GM18519 (cell line): ENCODE measurements around the gene HSFX3.
"Not testable (repeated sequence)": the region's sequence is repeated elsewhere in the genome, so short reads cannot be mapped to it uniquely, and the experiment has no call there.

Experiments used
- ATAC-seq: cut with Tn5 transposase; IDR thresholded peaks from one replicate; pipeline ENCODE4 v1.9.1; 2021; ENCODE audit warnings: mild to moderate bottlenecking, moderate library complexity; ENCODE audit not compliant: unreplicated experiment, low FRiP score

Gene HSFX3

DNA sequence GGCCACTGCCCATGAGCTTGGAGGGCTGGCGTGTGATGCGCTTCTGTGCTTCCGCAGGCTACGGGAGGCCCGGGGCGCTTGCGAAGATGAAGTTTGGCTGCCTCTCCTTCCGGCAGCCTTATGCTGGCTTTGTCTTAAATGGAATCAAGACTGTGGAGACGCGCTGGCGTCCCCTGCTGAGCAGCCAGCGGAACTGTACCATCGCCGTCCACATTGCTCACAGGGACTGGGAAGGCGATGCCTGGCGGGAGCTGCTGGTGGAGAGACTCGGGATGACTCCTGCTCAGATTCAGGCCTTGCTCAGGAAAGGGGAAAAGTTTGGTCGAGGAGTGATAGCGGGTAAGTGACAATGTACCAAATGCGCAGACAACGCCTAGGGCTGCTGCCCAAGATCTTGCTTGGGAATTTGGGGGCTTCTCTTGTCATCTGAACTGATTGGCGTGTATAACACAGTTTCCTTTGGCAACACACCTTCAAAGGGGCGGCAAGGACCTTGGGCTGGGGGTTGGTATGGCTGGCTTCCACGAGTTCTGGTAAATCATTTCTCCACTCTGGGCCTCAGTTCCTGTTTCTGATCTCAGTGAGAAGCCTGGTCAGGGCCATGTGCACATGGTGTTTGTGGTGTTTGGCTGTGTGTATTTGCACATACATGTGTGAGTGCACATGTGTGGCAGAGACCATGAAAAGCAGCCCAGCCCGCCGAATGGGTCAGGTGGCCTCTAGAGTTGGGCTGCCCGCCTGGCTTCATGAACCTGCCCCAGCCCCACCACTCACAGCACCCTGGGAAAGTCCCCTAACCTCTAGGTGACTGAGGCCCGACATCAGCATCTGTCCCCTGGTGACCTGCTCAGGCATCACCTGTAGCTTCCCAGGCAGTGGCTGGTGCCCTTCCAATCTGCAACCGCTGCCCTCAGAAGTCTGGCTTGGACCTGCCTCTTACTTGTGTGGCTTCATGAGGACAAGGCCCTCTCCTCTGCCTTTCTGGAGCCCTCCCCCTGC lies 3.9 kb downstream of the HSFX3 start:
- ATAC-seq, result not testable (repeated sequence)

DNA sequence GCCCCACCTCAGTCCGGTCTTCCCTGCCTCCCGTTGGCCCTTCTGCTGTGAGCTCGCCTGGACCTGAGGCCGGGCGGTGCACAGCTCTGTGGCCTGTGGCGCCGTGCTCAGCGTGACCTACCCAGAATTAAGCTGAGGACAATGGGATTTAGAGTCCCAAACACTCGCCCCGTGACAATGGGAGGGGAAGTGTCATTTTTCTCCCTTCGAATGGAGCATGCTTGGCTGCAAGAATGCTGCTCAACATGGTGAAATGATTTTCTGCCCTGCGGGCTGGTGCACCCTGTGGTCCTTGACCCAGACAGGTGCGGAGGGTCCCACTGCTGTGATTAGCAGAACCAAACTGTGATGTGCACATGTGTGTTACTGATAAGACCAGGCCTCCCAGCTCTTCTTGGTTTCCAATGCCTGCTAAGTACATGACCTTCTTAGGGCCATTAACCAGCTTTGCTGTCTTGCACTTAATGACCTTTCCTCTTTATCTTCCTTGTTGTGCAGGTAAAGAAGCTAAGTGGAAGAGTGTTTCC lies 8.1 kb downstream of the HSFX3 start:
- no peak for ATAC-seq

DNA sequence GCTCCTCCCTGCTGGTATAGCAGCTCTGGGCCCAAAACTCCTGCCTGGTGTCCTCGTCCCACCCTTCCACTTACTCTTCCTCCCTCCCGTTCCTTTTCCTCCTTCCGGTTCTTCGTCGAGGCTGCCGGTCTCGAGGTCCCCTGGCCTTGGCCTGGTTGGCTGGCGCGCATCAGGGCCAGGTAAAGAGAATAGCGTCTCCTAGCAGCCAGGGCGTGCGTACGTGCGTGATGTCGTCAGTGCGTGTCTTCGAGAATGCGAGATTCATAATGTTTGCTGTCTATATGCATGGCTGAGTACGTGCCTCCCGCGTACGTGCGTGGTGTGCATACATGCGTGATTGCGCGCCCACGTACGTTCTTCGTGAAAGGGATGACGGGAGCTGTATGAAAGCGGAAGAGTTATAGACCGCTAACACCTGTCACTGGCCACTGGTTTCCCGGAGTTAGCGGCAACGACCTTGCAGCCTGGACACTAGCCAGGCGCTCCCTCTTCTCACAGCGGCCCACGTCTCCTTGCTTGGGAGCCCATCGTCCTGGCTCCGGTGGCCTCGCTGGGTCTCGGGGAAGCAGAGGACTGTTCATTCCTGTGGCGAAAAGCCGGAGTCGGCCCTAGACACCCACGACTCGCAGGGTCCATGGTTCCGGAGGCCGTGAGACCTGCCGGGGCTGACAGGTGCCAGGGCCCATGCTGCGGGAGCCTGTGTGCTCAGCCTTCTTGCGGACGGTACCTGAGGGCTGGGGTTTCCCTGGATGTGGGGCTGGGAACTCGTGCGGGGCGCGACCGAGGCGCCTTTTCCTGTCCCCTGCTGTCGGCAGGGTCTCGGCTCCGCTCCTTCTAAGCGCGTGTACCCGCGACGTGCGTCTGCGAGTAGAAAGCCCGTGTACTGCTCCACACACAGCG lies 8.9 kb downstream of the HSFX3 start, which contains the start of gene EOLA1:
Gene EOLA1 (plus strand): TSS at position 392 of the 900 bp plus-strand sequence. CDS start 4,619 bp downstream, outside the sequence.
- peak; percentile 76 for ATAC-seq

- peak; percentile 15 for ATAC-seq
These were observed 9.5 kb downstream of the HSFX3 start for GRCh38 chrX:149540131-149540620.

DNA sequence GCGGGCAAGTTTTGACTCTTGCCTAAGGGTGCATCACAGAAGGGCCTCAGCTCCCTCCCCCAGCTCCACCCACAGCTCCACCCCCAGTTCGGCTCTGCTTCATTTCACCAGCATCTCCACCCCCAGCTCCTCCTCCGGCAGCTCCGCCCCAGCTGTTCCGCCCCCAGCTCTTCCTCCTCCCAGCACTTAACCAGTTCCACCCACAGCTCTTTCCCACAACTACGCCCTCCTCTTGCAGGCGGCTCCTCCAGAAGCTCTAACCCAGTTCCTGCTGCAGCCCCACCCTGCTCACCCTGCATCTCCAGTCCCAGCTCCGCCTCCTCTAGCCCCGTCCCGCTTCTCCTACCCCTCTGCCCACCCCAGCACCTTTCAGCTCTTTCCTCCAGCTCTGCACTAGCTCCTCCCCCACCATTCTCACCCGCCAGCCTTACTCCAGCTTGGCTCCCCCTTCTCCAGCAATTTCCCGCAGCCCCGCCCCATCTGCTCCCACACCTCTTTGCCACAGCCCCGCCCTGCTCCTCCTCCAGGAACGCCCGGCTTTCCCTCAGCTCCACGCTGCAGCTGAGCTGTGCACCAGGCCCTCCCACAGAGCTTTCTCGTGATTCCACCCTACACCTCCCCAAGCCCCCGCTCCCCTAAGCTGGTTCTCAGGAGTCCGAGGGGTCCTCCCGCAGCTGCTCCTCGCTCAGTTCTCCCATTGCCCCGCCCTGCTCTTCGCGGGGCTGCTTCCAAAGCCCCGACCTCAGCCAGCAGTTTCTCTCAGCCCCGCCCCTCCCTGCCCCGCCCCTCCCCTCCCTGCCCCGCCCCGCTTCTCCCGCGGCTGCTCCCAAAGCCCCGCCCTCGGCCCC lies 10.2 kb downstream of the HSFX3 start:
- peak; percentile 39 for ATAC-seq

- ATAC-seq, result not testable (repeated sequence)
These were observed 12.2 kb downstream of the HSFX3 start for GRCh38 chrX:149537474-149537873.

- not testable (repeated sequence) for ATAC-seq
These were observed 14.7 kb downstream of the HSFX3 start for GRCh38 chrX:149534926-149535602.

GRCh38 chrX:149533999-149534398 lies 15.7 kb downstream of the HSFX3 start:
- ATAC-seq, result not testable (repeated sequence)

GRCh38 chrX:149532868-149533267 lies 16.9 kb downstream of the HSFX3 start:
- not testable (repeated sequence) for ATAC-seq

GRCh38 chrX:149531599-149531998 lies 18.1 kb downstream of the HSFX3 start:
- ATAC-seq, result peak; percentile 69

DNA sequence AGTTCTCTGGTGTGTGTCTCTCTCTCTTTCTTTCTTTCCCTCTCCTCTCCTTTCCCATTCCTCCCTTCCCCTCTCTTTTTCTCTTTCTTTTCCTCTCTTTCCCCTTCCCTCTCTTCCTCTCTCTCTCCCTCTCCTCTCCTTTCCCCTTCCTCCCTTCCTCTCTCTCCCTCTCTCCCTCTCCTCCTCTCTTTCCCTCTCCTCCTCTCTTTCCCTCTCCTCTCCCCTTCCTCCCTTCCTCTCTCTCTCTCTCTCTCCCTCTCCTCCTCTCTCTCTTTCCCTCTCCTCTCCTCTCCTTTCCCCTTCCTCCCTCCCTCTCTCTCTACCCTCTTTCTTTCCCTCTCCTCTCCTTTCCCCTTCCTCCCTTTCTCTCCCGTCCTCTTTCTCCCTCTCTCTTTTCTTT lies 21.3 kb downstream of the HSFX3 start:
- ATAC-seq, result no peak

DNA sequence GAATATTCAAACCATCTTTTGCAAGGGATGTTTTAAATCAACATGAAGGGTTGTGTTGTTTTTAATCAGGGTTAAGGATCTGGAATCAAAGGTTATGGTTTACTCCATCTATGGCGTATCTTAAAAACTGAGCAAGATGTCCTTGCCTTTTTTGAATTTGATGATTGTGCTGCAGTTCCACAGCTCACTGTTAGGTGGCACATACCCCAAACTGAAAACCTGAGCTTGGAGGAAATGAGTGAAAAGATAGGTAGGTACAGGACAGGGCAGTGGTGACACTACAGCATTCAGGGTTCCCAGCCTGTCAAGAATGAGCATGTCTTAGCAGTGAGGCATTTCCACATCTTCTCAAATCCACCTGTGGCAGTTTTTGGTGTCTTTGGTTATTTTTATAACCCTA lies 22.0 kb downstream of the HSFX3 start:
- ATAC-seq, result no peak

GRCh38 chrX:149526318-149527033 lies 23.2 kb downstream of the HSFX3 start:
- not testable (repeated sequence) for ATAC-seq

DNA sequence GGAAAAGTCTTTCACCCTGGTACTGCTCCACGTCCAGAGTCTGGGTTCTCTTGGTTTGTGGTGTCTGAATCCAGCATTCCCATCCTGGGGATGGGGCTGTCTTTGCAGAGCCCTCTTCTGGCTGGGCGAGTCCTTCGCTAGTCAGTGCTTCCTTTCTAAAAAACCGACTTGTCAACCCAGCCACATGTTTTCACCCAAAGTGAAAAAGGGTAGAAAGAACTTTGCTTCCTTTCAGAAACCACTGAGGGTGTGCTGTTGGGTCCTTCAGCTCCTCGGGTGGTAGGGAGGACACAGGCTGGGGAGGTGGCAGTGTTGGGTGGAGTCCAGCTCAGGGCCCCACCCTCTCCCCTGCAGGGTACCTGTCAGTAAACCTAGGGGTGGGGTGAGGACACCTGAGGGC lies 23.8 kb downstream of the HSFX3 start:
- not testable (repeated sequence) for ATAC-seq

DNA sequence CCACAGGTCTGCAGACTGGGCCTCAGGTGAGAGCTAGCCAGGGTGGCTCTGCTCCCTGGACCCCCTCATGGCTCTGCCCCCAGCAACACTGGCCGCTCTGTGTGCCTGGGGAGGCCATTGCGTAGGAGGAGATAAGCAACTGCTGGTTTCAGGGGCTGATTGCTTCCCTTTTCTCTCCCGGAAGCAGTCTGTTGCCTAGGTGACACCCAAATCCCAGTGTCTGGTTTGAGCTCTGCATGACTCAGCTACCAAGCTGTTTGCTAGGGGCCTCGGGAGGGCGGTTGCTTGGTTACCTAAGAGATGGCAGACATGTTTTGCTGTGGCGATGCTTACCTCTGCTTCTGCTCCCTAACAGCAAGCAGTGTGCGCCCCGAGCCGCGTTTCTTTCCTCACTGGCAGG lies 24.3 kb downstream of the HSFX3 start:
- ATAC-seq, result peak; percentile 92

GRCh38 chrX:149522916-149523315 lies 26.8 kb downstream of the HSFX3 start:
- no peak for ATAC-seq

- ATAC-seq, result no peak
These were observed 28.3 kb downstream of the HSFX3 start for GRCh38 chrX:149521438-149521837.

DNA sequence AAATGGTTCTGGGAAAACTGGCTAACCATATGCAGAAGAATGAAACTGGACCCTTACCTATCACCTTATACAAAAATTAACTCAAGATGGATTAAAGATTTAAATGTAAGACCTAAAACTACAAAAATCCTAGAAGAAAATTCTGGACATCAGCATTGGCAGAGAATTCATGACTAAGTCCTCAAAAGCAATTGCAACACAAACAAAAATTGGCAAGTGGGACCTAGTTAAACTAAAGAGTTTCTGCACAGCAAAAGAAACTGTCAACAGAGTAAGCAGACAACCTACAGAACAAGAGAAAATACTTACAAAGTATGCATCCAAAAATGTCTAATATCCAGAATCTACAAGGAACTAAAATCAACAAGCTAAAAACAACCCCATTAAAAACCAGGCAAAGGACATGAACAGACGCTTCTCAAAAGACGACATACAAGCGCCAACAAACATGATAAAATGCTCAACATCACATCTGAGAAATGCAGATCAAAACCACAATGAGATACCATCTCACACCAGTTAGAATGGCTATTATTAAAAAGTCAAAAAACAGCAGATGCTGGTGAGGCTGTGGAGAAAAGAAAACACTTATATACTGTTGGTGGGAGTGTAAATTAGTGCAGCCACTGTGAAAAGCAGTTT lies 29.0 kb downstream of the HSFX3 start:
- not testable (repeated sequence) for ATAC-seq
